ENCODE results near the gene SUGCT.
"Not testable (repeated sequence)": the region's sequence is repeated elsewhere in the genome, so short reads cannot be mapped to it uniquely, and the experiment has no call there.

The SUGCT gene

GRCh38 chr7:40204581-40204980 lies 69.8 kb downstream of the SUGCT start:
- no peak for DNase-seq

- DNase-seq, result no peak
Measured at GRCh38 chr7:40205992-40206391, 71.2 kb downstream of the SUGCT start.

- DNase-seq, result no peak
Measured at GRCh38 chr7:40211276-40212003, 76.6 kb downstream of the SUGCT start.

DNA sequence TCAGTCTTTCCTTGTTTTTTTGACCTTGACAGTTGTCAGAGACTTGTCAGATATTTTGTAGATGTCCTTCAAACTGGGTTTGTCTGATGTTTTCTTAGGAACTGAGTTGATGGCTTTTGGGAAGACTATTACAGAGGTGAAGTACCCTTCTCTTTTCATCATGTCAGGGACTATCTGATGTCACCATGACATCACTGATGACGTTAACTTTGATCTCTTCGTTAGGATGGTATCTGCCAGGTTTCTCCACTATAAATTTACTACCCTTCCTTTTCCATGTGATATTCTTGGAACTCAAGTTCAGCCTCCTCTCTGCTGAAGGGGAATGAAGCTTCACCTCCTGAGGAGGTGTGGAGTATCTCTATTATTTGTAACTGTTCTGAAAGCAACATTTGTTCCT lies 78.5 kb downstream of the SUGCT start:
- no peak for DNase-seq

DNA sequence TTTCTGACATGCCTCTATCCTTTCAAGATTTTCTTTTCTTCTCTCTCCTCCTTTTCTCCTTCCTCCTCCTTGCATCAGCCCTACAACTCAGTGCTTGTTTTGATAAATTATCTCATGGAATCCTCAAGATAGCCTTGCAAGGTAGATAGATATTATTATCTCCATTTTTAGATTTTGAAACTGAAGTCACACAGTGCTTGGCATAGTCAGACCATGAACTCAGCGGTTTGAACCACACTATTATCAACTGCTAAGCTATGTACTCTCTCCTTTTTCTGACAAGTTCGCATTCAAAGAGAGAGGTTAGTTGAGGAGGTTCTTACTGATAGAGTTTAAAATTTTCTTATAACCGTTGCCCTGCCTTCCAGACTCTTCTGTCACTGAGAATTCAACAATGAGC lies 79.1 kb downstream of the SUGCT start:
- no peak for DNase-seq

DNA sequence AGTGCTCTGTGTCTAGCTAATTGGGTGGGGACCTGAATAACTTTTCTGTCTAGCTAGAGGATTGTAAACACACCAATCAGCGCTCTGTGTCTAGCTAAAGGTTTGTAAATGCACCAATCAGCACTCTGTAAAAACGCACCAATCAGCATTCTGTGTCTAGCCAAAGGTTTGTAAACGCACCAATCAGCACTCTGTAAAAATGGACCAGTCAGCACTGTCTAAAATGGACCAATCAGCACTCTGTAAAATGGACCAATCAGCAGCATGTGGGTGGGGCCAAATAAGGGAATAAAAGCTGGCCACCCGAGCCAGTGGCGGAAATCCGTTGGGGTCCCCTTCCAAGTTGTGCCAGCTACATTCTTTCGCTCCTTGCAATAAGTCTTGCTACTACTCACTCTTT lies 83.8 kb downstream of the SUGCT start:
- not testable (repeated sequence) for DNase-seq

- DNase-seq, result no peak
Measured at GRCh38 chr7:40219917-40220316, 85.1 kb downstream of the SUGCT start.

GRCh38 chr7:40220421-40220911 lies 85.7 kb downstream of the SUGCT start:
- DNase-seq, result peak in 1 of 2 experiments; percentile 18

GRCh38 chr7:40221836-40222235 lies 87.0 kb downstream of the SUGCT start:
- peak; percentile 93 to 94 for DNase-seq

DNA sequence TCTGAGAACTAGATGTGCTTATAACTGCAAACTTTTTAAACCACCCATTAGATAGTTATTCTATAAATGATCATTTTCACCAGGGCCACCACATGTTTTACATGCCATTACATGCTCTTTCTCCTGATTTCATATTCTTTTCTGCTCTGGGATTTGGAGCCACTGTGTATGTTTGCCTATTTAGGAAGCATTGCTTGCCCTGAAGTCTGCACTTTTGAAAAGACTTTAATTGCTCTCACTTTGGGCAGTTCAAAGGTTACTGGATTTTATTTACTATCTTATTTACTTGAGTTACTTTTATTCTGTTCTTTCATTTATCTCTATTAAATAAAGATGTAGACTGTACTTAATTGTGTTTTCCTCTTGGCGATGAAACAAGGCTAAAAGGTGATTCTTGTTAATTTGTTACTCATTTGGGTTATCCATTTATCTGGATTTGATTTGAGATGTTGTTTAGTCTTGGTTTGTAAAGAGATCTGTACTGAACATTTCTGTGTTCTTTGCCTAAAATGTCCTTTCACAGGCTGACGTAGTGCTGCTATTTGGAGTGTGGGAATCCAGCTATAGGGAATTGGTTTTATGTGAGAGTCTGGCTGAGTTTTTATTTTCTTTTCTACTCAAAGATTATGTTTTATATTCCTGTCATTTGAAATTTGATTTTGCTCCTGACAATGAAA lies 88.8 kb downstream of the SUGCT start:
- no peak for DNase-seq

DNA sequence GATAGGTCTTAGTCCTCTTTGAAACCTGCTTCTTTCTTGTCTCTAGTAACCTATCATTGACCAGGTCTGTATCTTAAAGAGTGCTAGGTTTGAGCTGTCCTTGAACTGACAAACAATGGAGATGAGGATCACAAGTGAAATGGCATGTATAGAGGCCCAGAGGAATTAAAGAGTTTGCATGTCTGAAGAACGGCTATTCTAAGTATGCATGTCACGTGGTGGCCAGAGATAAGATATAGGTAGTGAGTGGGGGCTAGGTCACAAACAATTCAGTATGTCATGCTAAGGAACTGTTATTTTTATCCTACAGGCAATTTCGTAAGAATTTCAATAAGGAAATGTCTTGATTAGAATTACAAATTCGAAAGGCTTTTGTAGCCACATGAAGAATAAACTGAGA lies 95.3 kb downstream of the SUGCT start:
- DNase-seq, result no peak

DNA sequence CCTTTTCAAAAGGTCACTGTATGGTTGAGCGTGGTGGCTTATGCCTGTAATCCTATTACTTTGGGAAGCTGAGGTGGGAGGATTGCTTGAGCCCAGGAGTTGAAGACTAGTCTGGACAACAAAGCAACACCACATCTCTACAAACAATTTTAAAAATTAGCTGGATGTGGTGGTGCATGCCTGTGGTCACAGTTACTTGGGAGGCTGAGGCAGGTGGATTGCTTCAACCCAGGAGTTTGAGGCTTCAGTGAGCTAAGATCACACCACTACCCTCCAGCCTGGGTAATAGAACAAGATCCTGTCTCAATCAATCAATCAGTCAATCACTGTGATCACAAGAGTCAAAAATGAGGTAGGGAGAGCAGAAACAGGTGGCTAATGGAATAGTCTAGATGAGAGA lies 97.0 kb downstream of the SUGCT start:
- no peak for DNase-seq

DNA sequence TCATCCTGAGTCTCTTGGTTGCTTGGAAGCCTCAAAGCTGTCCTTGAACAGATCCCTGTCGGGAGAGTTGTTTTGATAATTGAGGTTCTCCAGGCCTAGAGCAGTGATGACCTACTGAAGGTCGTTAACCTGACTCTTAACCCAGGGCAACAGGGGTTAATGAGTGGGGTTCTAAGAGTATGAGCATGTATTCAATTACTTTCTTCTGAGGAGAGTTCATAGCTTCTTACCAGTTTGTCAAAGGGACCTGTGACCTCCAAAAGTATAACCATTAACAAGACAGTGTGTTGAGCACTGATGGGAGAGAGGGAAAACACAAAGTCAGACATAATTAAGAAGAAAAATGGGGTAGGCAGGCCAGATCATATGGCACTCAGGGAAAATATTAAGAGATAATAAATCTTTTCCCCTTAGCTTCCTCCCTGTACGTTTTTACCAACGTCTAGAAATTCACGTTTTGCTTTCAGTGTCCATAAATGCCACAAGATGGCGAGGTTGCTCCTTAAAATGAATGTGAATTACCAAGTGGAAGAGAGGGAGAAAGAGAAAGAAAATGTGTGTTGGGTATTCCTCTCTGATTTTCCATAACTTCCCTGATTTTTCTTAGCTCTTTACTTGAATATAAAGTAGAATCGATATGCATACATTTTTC lies 97.6 kb downstream of the SUGCT start:
- peak; percentile 88 to 93 for DNase-seq

- DNase-seq, result no peak
Measured at GRCh38 chr7:40234046-40234445, 99.2 kb downstream of the SUGCT start.

DNA sequence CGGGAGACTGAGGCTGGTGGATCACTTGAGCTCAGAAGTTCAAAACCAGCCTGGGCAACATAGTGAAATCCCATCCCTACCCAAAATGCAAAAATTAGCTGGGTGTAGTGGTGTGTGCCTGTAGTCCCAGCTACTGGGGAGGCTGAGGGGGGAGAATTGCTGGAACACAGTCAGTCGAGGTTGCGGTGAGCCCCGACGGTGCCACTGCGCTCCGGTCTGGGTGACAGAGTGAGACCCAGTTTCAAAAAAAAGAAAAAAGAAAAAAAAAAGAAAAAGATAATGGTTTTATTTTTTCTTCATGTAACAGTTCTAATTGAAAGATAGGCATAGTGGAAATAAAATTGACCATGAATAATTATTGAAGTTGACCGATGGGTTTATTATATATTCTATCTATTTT lies 99.9 kb downstream of the SUGCT start:
- DNase-seq, result no peak

- no peak for DNase-seq
Measured at GRCh38 chr7:40237731-40238130, 102.9 kb downstream of the SUGCT start.

GRCh38 chr7:40239755-40240303 lies 105.0 kb downstream of the SUGCT start:
- no peak for DNase-seq

GRCh38 chr7:40243076-40243475 lies 108.3 kb downstream of the SUGCT start:
- DNase-seq, result no peak

GRCh38 chr7:40244226-40244625 lies 109.4 kb downstream of the SUGCT start:
- no peak for DNase-seq

DNA sequence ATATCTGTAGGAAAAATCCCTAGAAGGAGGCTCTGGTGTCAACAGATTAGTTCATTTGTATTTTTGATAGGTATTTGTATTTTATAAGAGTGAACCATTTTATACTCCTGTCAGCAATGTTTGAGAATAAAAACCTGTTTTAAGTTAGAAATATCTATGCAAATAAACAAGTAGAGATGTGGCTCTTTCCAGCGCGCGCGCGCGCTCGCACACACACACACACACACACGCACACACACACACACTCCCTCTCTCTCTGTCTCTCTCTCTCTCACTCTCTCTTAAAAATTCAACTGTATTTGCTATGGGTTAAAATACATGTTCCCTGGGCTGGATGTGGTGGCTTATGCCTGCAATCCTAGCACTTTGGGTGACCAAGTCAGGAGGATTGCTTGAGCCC lies 113.9 kb downstream of the SUGCT start:
- DNase-seq, result no peak

GRCh38 chr7:40253444-40253843 lies 118.6 kb downstream of the SUGCT start:
- not testable (repeated sequence) for DNase-seq

GRCh38 chr7:40263752-40264390 lies 129.1 kb downstream of the SUGCT start:
- DNase-seq, result no peak

- DNase-seq, result no peak
Measured at GRCh38 chr7:40267583-40267982, 132.8 kb downstream of the SUGCT start.

Measured in Kasumi-1 (cell line).